ENCODE measurements around the gene CDH22. TPM values are rescaled to one million over a fixed set of nuclear protein-coding genes. Genes with fewer than 3 reads are reported as not detected.
A peak's percentile ranks its signal among the peaks of the same experiment; 100 is the strongest.

The CDH22 gene
- total and polyA plus RNA-seq, 2 experiments from 2014 or later = not detected

GRCh38 chr20:46212252-46212651, 96.0 kb downstream of the CDH22 start:
- Histone ChIP-seq H3K27ac (no peak overlapping the region), H3K4me1 (ENCODE audit: low read depth) (peaks cover 6% of the 10 kb centered on the region), H3K36me3 (no peaks in the 10 kb centered on the region), H3K27me3 (no peaks in the 10 kb centered on the region), H3K4me3 (no peak overlapping the region), H3K9me3 (ENCODE audit: low read depth) (no peaks in the 10 kb centered on the region)
- DNase-seq (ENCODE audit: low read depth in 1 of 2, low spot score in 1 of 2) = no peak
- TF ChIP-seq CTCF (IDR thresholded peaks at IDR 0.05; ENCODE audit: low read depth, low read length) = no peak

DNA sequence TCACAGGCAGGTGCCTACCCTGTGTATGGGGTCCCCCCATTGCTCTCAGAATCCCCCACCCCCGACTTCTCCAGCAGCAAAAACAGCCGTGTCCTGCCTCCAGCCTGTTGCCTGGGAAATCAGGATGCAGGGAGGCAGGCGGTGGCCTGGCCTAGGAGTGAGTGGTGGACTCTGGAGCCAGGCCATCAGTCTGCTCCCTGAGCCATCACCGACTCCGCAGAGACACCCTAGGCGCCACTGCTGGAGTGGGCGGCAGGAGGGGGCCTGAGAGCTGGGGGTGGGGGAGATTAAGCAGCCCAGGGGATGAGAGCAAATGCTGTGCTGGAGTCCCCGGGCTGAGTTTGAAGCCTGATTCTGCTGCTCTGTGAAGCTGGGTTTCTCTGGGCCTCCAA, 97.0 kb downstream of the CDH22 start:
- Histone ChIP-seq H3K27me3 (no peaks in the 10 kb centered on the region), H3K36me3 (no peaks in the 10 kb centered on the region), H3K9me3 (ENCODE audit: low read depth) (no peaks in the 10 kb centered on the region), H3K4me1 (ENCODE audit: low read depth) (peaks cover 3% of the 10 kb centered on the region), H3K4me3 (no peak overlapping the region), H3K27ac (no peak overlapping the region)
- DNase-seq (ENCODE audit: low read depth in 1 of 2, low spot score in 1 of 2) = no peak
- no peak for TF ChIP-seq CTCF (IDR thresholded peaks at IDR 0.05; ENCODE audit: low read depth, low read length)

- no peak for TF ChIP-seq CTCF (IDR thresholded peaks at IDR 0.05; ENCODE audit: low read depth, low read length)
- no peak overlapping the region for H3K4me3 ChIP-seq
- no peaks in the 10 kb centered on the region for H3K27me3 ChIP-seq
- H3K4me1 ChIP-seq (ENCODE audit: low read depth) = no peaks in the 10 kb centered on the region
- H3K9me3 ChIP-seq (ENCODE audit: low read depth) = no peaks in the 10 kb centered on the region
- H3K27ac ChIP-seq = no peak overlapping the region
- peak in 1 of 2 donors; percentile 45 for DNase-seq (ENCODE audit: low read depth in 1 of 2, low spot score in 1 of 2)
- no peaks in the 10 kb centered on the region for H3K36me3 ChIP-seq
Observed at GRCh38 chr20:46210672-46211330, 97.5 kb downstream of the CDH22 start.

DNA sequence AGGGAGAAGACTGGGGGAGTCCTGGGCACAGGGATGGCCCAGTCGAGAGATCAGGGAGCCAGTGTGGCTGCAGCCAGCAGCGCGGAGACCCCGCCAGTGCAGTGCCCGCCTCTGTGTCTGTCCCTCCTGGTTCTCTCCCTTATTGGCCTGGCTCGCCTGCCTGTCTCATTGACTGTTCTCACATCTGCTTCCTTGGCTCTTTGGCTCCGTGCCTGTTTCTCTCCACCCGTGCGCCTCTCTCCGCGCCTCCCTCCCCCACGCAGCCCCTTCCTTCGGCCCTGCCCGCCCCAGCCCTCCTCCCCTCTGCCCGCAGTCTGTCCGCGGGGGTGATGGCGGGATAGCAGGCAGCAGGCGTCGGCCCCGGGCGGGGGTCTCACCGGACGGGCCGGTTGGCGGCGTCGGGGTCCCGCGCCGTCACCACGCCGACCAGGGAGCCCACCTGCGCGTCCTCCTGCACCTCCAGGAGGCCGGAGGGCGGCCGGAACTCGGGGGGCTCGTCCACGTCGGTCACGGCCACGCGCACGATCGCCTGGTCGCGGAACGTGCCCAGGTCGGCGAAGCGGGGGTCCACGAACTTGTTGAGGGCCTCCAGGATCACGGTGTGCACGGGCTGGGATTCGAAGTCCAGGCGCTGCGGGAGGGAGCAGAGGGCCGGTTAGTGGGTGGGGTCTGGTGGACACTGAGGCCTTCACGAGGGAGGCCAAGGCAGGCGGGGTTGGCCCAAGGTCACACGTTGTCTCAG, 98.2 kb downstream of the CDH22 start:
- Histone ChIP-seq H3K27ac (no peak overlapping the region), H3K27me3 (no peaks in the 10 kb centered on the region), H3K36me3 (no peaks in the 10 kb centered on the region), H3K4me1 (ENCODE audit: low read depth) (no peaks in the 10 kb centered on the region), H3K4me3 (no peak overlapping the region), H3K9me3 (ENCODE audit: low read depth) (no peaks in the 10 kb centered on the region)
- no peak for TF ChIP-seq CTCF (IDR thresholded peaks at IDR 0.05; ENCODE audit: low read depth, low read length)
- DNase-seq (ENCODE audit: low read depth in 1 of 2, low spot score in 1 of 2) = peak in 1 of 2 donors; percentile 24

- no peak for DNase-seq (ENCODE audit: low read depth in 1 of 2, low spot score in 1 of 2)
- H3K27me3 ChIP-seq = no peaks in the 10 kb centered on the region
- no peaks in the 10 kb centered on the region for H3K9me3 ChIP-seq (ENCODE audit: low read depth)
- no peak overlapping the region for H3K27ac ChIP-seq
- H3K4me1 ChIP-seq (ENCODE audit: low read depth) = no peaks in the 10 kb centered on the region
- TF ChIP-seq CTCF (IDR thresholded peaks at IDR 0.05; ENCODE audit: low read depth, low read length) = no peak
- no peaks in the 10 kb centered on the region for H3K36me3 ChIP-seq
- H3K4me3 ChIP-seq = no peak overlapping the region
Observed at GRCh38 chr20:46207793-46208192, 100.5 kb downstream of the CDH22 start.
